Measurements from ENCODE around the gene ST3GAL6.

ST3GAL6 gene

DNA sequence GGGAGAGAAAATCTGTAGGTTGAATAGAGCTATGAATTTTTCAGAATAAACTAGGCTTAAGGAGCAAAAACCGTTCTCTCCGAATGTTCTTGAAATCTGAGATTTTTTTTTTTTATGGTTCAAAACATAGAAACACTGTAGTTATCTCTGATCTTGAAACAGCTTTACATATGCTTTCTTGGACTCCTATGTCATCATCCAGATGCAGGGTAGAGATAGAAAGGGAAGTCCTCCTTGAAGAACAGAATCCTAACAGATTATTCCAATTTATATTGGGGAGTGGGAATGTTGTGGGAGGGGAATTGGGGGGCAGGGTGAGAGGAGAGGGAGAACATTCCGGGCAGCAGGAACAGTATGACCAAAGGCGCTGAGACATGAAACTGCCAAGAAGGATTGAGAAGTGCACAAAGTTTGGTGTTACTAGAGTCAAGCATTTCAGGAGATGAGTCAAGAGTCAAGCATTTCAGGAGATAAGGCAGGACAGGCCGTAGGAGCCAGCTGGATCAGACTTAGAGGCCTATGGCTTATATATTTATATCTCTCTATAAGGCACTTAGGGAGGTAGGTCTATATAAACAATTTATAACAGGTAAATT is 21.9 kb upstream of the ST3GAL6 start:
- no peak for DNase-seq

DNA sequence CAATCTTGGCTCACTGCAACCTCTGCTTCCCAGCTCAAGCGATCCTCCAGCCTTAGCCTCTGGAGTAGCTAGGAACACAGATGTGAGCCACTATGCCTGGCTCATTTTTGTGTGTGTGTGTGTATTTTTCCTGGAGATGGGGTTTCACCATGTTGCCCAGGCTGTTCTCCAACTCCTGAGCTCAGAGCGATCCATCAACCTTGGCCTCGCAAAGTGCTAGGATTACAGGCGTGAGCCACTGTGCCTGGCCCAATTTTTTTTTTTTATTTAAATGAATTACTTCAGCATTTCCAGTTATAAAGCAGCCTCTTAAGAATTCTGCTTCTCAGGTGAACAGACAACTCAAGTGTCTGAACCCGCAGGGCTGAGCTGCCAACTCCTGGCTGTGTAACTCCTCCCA is 20.1 kb upstream of the ST3GAL6 start:
- no peak for DNase-seq

DNA sequence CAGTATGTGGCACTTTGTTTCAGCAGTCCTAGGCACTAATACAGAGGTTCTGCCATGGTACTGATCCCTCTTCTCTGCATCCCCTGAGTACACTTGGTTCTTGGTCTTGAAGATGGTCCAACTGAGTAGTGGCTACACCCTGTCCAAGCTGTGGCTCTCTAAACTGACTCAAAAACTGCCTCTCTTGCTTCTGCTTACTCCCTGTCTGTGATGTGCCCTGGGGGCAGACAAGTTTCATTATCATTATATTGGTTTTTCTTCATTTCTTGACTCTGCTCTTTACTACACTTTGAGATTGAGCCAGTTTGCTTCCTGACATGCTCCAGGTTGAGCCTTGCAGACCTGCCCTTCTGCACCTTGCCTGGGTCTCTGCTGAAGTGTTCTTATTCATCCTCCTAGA is 18.9 kb upstream of the ST3GAL6 start:
- no peak for DNase-seq

DNA sequence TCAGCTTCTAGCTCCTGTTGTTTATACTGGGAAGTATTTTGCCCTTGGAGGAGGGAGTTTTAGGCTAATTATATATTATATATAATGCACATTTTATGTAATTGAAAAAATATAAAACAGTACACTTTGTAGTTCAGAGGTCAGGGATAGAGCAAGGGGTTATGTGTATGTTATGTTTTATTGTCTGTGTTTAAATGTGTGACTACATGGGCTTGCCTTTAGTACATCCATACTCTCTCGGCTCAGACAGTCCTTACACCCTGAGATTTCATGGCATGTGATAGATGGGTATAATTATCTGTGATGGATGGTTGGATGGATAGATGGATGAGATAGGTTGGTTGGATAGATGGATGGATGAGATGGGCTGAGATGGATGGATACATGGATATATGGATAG is 17.4 kb upstream of the ST3GAL6 start:
- no peak for DNase-seq

DNA sequence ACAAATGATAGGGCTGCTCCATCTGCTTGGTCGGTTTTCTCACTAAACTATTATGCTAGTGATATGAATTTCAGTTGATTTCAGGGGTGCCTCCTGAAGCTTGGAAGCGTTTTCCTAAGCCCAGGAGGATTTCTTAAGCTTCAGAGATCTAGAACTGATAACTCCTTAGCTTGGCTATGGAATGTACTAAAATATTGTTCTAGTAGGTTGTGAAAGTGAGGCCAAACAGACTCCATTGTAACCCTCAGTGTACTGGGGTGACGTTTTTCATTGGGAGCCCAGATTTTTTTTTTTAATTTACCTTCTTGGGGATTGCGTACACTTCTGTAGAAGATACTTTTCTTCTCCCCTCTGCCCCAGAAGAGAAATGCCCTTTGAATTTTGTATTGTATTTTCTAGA is 17.0 kb upstream of the ST3GAL6 start:
- no peak for DNase-seq

DNA sequence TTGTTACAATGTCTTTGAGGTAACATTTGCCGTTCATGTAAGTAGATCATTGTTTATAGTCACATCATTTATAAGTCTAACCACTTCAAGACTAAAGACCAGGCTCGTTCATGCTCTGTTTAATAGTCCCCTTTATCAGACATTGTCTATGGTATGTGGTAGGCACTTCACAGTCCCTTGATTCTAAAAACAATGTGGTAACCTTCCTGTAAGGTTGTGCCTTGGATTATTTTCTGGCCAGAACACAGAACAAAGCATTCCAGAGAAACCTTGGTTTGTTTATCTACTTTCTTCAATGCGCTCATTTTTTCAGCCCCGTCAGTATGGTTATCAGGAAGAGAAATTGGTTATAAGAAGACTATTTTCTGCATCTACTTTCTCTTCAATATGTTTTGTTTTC is 16.3 kb upstream of the ST3GAL6 start:
- no peak for DNase-seq

DNA sequence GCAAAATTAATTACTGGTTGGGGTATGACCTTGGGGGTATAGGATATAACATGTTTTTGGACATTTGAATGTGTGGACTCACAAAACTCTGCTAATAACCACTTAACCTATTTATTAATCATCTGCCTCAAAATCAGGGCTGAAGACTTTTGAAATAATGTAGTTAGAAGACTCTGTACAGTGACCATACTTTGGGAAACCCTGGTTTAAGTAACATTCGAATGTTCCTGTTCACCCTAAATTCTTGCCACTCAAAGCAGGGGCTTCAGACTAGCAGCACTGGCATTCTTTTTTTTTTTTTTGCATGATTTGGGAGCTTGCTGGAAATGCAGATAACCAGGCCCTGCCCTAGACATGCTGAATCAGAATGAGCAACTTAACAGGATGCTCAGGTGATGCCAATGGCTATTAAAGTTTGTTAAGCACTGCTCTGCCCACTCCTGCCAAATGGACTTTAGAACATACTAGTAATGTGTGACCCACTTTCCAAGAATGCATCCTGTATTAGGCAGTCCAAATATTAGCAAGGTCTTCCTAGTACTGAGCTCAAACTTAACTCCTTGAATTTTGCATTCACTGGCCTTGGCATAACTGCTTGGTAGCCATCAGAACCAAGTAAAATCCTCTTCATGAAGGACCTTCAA is 12.7 kb upstream of the ST3GAL6 start:
- DNase-seq, result no peak

DNA sequence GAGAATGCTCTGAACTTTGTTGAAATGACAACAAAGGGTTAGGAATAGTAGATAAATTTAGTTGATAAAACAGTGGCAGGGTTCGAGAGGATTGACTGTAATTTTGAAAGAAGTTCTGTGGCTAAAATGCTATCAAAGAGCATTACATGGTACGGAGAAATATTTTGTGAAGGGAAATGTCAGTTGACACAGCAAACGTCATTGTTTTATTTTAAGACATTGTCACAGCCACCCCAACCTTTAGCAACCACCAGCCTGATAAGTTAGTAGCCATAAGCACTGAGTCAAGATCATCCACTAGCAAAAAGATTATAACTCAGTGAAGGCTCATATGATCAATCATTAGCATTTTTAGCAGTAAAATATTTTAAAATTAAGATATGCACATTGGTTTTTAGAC is 8.7 kb upstream of the ST3GAL6 start:
- no peak for DNase-seq

DNA sequence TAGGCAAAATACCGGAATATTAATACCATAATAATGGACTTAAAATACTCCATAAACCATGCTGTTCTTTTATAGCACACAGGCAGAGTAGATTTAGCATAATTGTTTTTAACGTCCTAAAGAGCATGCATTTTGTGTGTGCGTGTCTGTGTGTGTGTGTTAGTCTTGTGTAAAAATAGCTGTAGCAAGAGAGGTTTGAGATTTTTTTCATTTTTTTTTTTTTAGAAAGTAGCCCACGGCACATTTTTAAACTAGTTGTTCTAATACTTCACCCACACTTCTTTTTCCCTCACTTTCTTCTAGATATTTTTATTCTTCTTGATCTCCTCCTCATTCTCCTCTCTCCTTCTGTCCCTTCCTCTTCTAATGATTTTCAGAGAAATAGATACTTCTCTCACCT is 7.5 kb upstream of the ST3GAL6 start:
- no peak for DNase-seq

DNA sequence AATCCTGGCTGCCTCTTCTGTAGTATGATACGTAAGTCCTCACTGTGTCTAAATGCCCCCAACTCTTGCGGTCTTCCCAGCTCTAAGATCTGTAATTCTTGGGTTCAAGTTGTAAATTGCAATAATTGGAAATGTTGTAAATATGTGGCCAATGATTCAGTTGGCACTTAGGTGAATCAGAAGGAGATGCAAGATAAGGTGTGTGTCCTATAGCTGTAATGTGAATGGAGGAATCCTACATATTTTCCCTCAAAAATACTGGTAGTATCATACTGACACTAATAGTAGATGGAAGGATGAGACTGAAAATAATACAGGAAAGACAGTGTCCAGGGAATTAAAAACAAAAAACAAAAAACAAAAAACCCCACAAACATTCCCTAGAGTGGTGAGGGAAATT is 3.5 kb upstream of the ST3GAL6 start:
- no peak for DNase-seq

DNA sequence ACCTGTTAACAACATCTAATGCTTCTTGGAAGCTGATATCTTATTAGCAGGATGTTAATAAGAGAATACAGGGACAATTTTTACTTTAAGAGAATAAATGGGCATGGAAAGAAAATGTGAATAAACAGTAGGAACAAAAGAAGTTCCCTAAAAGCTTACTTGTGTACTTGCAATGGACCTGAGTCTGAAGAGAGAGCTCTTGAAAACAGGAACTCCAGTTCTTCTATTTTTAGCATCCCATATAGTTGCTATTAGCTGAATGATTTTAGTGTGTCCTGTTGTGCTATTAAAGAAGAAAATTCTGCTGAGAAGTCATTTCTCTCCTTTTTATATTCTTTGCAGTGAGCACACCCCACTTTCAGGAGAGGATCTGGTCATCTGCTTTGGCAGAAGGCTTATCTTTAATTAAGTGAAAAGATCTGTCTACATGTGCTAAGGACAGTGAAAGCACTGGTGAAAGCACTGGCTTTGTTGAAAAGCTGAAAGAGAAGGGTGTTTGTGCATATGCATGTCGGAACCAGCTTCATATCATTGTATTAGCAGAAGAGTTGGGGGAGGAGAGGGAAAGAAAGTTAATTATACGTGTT is 1.4 kb upstream of the ST3GAL6 start:
- no peak for DNase-seq

DNA sequence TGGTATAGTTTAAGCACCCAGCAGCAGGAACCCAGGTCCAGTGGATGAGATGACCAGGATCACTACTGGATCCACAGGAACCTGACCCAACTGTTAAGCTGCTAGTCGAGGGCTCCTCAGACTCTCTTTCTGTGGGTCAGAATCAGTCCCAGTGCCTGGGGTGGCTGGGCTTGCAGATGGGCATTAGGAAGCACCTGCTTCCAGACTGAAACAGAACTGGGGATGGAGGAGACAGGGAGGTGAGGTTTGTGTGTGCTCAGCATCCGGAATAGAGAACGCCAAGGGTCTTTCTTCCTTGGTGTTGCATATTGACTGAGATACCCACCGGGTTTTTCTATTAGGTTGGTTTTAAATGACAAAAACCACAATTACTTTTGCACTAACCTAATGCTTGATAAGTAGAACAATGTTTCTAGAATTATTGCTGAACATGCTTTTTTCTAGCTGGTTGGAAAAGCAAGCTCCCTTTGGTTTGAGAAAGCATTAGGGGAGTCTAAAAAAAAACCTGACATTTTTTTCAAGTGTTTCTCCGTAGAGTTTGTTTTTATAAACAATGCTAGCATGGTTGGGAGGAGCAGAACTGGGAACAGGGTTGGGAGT is 779 bp downstream of the ST3GAL6 start:
- no peak for DNase-seq

DNA sequence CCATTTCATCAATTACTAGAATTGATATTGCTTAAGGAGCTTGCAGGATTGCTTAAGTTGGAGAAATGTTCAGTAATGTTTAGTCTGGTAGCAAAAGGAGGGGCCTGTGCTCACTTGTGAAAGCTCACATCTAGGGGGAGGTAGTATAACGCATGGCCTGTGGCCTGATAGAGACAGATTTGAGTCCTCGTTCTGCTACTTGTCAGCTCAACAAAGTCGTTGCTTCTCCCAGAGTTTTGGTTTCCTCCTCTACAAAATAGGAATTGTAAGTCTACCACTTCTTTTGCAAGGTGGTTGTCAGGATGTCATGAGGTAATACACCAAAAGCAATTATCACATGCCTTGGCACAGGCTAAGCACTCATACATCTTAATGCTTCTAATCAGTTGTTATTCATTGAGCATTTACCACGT is 1.3 kb downstream of the ST3GAL6 start:
- no peak for DNase-seq

DNA sequence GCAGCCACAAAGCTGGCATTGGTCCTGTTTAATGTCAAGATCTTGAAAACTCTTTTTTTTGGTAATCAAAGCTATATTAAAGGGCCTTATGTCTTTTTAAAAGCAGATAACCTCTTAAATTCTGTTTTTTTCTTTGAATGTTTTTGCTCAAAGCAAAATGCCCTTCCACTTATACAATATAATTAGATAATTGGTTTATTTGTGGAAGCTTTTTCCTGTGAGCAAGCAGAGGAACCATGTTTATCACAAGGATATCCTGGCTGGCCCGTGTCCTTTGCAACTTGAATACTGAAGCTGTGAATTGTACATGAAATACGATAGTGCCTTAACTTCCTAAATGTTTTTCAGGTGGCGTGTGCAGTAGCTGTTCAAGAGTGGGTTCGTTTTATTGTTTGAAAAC is 2.6 kb downstream of the ST3GAL6 start:
- no peak for DNase-seq

DNA sequence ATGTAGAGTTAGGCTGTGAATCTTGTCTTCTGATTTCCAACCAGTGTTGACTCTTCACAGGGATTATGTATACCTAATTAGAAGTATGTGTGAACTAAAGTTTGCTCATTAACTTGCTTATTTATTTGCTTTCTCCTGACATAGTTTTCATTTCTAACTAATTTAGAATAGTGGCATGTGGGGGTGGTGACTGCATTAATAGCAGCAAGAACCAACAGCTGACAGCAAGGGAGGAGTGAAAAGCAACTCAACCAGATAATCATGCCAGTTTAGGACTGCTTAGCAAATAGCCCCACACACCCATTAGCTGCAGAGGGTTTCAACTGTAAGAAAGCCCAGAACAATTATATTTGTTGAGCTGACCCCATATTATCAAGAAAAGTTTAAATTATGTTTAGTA is 3.8 kb downstream of the ST3GAL6 start:
- no peak for DNase-seq

DNA sequence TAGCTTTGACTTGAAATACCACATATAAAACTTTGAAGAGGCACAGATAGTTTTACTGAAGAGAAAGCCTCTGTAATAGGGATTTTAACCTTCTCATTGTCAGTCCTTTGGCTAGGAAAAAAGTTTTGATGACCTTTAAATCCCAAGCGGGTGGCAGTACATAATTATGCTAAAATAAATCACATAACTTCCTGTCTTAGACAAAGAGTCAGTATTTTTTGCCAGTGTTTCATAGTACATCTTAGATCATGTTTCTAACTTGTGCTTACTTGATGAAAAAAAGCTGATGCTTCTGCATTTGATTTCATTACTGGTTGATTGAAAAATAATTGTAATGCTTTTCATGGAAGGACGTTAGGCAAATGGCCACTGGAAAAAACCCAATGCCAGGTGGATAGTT is 5.8 kb downstream of the ST3GAL6 start:
- no peak for DNase-seq

DNA sequence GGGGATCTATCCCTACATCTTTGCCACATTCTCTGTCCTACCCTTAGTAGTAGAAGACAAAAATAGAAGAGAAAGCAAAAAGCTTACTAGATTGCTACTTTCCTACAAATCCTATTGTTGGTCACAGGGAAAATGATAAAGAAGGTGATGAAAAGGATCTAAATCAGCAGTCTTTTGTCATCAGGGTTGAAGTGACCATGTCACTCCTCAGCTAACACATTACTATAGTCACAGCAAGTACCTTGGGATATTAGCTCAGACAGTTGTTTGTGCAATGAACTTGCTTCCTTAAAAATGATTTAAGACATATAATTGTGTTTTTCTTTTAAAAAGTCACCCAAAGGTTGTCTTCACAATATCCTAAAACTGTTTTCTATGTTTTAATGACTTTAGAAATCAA is 6.3 kb downstream of the ST3GAL6 start:
- DNase-seq, result no peak

DNA sequence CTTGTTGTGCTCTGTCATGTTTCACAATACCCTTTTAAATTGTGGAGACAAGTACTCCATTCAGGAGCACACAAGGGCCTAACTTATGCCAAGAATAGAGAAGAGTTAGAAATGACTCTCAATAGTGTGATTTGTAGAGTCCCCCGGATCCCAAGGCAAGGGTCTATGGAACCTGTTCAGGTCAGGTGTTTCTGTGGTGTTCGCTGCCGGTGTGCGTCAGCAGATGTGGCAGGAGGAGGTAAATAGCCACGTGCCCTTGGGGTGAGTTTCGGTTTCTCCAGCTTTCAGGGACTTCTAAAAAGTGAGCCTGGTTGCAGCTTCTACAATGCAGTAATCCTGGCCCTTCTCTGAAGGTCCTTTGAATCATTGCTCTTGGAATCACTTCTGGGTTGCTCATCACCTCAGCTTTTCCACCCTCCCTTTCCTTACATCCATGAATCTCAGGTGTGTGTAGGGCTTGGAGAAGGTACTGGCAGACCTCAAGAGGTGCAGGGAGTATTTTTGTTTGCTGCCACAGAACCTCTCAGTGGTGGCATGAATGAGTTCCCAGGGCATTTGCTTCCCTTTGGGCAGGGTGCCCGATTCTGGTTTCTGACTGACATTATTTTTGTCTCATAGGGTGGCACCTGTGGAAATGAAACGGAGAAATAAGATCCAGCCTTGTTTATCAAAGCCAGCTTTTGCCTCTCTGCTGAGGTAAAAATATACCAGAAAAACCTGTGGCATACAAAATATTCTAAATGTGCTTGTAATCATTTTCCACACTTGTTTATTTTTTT is 7.3 kb downstream of the ST3GAL6 start:
- DNase-seq, result no peak

DNA sequence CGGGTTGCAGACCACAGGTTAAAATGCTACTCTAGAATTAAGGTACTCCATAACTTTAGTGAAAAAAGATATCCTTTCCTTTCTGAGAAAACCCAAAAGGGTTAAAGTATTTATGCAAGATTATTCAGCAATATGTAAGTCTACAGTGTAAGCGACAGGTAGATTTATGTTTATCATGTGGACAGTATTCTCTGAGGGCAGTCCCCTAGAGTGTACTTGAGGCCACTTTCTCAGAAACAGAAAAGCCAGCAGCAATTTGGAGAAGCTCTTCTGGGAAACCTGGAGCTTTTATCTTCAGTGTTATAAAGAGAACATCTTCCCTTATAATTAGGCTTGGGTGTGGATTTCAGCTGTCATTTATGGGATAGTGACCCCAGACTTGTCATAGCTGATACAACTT is 8.9 kb downstream of the ST3GAL6 start:
- no peak for DNase-seq

DNA sequence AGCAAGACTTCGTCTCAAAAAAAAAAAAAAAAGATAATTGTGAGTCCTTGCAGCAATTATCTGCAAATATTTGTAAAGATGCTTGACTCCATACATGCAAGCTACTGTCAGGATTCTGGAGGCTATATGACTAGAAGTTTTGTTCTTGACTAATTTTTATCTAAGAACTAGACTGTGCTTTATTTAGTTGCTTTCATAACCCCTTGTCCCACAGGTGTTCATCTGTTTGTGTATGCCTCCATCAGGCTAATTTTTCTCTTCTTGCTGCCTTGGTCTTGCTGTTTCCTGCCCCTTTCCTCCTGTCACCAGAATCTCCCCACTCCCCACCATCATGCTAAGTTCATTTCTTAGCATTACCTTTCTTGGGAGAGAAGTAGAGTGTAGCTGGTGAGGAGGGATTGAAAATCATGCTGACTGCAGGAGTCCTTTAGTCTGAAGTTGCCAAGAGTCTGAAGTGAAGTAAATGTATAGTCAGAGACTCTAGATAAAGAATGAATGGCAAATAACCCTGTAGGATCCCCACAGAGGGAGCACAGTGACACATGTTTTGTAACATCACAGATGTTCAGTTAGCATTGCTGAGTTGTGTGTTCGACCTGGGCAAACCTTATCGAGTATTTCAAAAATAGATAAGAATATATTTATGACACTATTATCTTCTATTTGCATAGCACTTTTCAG is 12.5 kb downstream of the ST3GAL6 start:
- no peak for DNase-seq

DNA sequence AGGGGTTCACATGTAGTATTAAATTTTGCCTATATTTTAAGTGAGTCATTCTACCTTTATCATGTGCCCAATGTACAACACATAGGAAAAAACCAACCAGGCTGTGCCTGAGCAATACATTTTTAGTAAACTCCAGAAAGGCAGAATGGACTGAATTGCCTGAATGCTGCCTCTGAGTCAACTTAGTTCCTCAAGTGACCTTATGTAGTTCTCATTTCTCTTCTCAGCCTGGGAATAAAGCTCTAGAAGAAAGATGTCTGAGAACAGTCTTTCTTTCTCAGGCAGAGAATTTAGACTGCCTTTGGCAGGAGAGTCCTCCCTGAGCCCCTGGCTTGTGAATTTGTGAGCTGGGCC is 13.0 kb downstream of the ST3GAL6 start:
- no peak for DNase-seq

DNA sequence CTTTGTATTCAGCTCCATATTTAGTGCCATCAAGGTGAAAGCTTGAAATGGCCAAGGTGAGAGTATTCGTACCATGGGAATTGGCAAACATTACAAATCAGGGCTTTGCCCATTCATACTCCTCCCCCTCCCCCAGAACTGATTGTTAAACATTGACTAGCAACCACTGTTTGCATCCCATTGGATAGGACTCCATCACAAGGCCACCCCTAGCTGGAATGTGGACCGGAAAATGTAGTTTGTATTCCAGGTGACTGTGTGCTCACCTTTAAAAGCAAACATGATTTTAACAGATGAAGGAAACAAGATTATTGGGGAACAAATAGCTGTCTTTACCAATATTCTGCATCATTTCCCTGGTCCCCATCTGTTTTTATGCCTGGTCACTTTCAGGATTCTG is 14.1 kb downstream of the ST3GAL6 start:
- no peak for DNase-seq

DNA sequence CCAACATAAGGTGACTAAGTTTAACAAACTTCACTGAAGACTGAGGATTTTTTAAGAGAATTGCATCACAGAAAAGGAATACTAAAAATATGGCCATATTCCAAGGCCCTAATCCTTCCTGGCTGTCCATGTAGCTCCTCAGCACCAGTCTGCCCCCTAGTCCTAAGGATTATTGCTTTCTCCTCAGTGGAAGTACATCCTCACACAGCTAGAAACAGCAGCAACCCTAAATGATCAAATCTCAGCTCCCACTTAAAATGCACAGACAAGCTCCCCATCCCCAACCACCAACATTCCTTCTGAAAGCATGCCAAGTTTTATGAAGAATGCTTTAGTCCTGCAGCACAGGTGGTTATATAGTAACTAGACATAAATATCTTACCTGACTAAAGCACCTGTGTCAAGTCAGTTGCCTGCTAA is 14.7 kb downstream of the ST3GAL6 start:
- no peak for DNase-seq

All from NCI-H1417 treated with DMSO at 0.1 percent for 48 hours (cell line).